GF-D8 (cell line): Measurements from ENCODE around the gene THSD7B.
A peak's percentile ranks its signal among the peaks of the same experiment; 100 is the strongest.
"Not testable (repeated sequence)": the region's sequence is repeated elsewhere in the genome, so short reads cannot be mapped to it uniquely, and the experiment has no call there.

Source experiments
- DNase-seq: peaks from one replicate; lab custom pipeline; 2025; lab: John Stamatoyannopoulos, UW

The THSD7B gene, protein sequence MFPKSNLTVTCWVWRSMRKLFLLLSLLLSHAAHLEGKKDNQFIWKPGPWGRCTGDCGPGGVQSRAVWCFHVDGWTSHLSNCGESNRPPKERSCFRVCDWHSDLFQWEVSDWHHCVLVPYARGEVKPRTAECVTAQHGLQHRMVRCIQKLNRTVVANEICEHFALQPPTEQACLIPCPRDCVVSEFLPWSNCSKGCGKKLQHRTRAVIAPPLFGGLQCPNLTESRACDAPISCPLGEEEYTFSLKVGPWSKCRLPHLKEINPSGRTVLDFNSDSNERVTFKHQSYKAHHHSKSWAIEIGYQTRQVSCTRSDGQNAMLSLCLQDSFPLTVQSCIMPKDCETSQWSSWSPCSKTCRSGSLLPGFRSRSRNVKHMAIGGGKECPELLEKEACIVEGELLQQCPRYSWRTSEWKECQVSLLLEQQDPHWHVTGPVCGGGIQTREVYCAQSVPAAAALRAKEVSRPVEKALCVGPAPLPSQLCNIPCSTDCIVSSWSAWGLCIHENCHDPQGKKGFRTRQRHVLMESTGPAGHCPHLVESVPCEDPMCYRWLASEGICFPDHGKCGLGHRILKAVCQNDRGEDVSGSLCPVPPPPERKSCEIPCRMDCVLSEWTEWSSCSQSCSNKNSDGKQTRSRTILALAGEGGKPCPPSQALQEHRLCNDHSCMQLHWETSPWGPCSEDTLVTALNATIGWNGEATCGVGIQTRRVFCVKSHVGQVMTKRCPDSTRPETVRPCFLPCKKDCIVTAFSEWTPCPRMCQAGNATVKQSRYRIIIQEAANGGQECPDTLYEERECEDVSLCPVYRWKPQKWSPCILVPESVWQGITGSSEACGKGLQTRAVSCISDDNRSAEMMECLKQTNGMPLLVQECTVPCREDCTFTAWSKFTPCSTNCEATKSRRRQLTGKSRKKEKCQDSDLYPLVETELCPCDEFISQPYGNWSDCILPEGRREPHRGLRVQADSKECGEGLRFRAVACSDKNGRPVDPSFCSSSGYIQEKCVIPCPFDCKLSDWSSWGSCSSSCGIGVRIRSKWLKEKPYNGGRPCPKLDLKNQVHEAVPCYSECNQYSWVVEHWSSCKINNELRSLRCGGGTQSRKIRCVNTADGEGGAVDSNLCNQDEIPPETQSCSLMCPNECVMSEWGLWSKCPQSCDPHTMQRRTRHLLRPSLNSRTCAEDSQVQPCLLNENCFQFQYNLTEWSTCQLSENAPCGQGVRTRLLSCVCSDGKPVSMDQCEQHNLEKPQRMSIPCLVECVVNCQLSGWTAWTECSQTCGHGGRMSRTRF (N-terminal part only)

DNA sequence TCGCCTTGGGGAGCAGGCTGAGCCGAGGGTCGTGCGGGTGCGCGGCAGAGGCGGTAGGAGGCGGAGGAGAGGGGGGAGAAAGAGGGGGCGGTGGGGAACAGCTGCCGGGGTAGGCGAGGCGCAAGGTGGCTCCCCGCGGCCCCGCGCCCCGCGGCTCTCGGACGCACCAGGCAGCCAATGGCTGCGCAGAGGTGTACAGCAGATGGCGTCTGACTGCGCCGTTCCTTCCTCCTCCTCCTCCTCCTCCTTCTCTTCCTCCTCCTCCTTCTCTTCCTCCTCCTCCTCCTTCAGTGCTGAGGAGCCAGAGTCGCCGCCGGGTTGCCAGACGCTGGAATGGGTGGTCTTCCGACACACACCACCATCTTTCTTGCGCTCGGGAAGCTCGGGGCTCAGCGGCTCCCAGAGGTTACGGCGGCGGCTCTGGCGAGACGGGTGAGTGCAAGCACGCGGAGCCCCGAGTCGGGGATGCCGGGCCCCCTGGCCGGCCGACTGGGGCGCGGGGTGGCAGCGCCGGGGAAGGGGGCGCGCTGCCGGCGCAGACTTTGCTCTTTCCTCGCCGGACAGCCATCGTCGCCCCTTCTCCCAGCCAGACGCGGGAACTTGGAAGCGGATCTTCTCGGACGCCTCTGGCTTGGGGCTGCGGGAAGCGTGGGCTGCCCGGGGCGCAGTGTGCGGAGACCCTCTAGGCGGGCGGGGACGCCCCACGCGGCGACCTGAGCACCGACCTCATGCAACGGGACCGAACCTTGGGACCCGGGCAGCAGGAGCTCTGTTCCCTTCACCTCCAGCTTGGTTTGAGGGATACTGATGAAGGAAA, at the start of gene THSD7B:
TSS of gene THSD7B (plus strand) at position 290 of the 817 bp plus-strand sequence. CDS start 116,634 bp downstream, outside the sequence.
- DNase-seq = no peak

GRCh38 chr2:136718273-136718672, 47.1 kb upstream of the THSD7B start:
- DNase-seq = peak; percentile 36

- no peak for DNase-seq
Observed at GRCh38 chr2:136727973-136728699, 37.2 kb upstream of the THSD7B start.

GRCh38 chr2:136736236-136736635, 29.1 kb upstream of the THSD7B start:
- no peak for DNase-seq

DNA sequence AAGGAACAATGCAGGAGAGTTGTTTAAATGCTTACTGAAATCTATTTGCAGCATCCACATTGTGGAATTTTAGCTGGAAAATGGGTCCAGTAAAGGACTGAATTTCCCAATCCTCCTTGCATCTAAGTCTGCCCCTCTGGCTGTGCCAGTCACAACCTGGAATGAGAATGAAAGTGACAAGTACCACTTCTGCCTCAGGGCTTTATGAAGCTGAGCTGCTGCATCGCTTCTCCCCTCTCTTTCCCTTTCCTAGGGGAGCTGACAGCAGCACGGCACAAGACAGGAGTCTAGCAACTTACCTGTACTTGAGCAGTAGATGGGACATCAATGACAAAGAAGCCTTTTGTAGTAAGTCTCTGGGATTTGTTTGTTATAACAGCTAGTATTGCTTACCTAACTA, 27.3 kb upstream of the THSD7B start:
- DNase-seq = no peak

GRCh38 chr2:136741471-136741870, 23.9 kb upstream of the THSD7B start:
- DNase-seq = no peak

DNA sequence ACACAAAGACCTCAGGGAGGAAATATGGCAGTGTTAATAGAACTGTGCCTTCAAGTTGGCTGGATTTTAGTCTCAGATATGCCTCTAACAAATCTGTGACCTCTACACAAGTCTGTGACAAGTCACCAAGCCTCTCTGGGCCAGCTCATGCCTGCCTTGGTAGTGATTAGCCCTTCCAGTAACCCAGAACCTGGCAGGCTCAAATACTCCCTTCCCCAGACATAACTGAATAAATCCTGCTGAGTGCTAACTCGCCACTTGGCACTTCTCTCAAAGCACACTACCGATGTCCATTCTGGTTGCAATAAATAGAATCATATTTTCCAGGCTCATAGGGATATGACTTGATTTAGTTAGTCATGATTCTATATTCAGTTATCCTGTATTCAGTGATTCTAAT, 15.3 kb upstream of the THSD7B start:
- DNase-seq = no peak

DNA sequence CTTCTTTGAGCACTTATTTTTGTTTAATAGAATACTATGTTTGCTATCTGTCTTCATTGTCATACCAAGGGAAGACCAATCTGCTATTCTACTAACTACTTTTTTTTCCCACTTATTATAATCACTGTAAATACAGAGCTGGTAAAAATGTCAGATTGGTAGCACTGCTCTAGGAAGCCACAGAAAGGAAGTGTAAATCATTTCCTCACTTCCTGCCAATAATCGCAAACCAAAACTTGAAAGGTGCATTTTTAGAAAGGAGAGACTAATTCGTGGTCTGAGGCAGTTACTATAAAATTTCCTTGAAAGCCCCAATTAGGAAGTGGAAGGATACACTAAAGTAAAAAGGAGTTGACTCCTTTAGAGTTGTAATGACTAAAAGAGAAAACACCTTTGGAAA, 13.9 kb upstream of the THSD7B start:
- no peak for DNase-seq

DNA sequence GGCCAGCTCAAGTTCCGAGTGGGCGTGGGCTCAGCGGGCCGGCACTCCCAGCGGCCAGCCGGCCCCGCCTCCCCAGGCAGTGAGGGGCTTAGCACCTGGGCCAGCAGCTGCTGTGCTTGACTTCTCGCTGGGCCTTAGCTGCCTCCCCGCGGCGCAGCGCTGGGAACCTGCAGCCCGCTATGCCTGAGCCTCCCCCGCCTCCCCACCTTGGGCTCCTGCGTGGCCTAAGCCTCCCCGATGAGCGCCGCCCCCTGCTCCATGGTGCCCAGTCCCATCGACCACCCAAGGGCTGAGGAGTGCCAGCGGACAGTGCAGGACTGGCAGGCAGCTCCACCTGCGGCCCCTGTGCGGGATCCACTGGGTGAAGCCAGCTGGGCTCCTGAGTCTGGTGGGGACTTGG, 6.8 kb upstream of the THSD7B start:
- not testable (repeated sequence) for DNase-seq

DNA sequence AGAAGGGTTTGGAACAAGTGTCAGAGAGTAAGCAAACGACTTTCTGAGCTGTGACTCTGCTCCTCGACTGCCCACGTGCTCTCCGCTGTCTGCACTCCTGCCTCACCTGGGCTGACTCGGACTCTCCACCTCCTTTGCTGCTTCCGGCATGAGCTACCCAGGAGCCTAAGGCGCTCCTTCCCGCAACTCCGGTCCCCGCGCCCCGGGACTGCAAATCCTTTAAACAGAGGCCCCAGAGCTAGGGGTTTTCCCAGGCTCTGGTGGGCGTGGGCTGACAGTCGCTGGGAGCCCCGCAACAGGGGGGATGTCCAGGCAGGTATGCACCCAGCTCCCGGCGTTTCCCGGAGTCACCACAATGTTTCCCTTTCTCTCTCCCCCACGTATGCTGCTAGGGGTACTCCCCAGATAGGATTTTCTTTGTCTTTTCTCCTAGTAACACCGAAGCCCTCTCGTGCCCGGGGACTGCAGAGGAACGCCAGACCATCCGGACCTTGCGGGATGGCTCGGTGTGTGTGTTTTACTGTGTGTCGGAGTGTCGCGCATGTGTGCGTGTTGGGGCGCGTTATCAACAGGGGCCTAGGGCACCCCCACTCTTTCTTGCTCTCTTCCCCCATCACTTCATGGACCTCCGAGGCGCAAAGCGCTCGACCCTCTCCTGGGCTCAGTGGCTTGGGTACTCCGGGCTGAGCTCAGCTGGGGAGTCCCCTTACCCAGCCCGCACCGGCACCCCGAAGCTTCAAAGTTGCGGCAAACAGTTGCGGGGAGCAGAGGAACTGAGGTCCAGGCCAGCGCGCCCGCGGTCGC, 691 bp upstream of the THSD7B start:
- no peak for DNase-seq

- DNase-seq = no peak
Observed at GRCh38 chr2:136766073-136766404, 694 bp downstream of the THSD7B start.

GRCh38 chr2:136767030-136767429, 1.7 kb downstream of the THSD7B start:
- DNase-seq = no peak

DNA sequence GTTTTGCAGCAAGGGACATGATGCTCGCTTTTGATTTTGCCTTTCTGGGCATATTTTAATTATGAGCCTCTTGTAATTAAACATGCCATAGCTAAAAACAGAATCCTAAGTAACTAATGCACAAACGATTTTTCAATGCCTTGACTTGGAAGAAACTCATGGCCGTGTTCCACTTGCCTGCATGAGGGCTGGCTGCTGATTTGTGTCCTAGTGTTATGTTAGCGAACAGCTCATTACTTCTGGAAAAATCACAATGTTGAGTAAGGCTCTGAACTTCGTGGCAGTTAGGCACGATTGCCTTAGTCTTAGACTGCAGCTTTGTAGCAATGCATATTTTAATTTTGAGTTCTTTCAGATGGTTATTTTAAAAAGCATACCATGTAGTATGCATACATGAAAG, 4.5 kb downstream of the THSD7B start:
- DNase-seq = no peak

DNA sequence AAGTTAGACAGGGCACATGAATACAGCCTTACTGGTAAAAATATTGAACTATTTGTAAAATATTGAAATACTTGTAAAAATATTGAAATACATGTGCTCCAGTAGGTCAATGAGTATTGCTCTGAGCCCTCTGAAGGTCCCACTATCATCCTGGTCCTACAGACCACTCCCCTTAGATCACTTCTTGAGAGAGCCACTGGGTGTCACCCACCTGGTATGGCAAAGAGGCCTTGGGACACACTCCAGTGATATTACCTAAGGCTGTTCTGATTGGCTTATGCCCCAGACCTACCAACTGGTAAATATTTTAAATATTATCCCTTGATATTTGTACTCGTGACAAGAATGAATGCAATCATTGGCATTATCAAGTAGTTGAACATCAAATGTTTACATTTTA, 5.0 kb downstream of the THSD7B start:
- no peak for DNase-seq

- no peak for DNase-seq
Observed at GRCh38 chr2:136777391-136777790, 12.0 kb downstream of the THSD7B start.

DNA sequence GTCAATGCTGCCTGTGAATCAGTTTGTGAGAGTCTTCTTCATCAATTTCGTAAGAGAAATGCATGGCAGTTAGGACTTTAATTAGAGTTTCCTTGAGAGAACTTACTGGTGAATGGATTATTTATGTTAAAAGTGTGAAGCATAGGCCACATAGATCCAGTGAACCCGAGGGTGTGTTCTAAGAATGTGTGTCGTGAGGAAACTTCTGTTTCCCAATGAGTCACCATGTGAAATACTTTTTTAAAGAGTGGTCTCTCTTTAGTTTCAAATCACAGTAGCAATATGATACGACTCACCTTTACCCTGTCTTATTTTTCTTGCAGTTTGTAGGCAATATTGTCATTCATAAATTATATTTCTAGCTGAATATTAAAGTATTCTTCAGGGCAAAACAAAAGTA, 18.5 kb downstream of the THSD7B start:
- DNase-seq = no peak

DNA sequence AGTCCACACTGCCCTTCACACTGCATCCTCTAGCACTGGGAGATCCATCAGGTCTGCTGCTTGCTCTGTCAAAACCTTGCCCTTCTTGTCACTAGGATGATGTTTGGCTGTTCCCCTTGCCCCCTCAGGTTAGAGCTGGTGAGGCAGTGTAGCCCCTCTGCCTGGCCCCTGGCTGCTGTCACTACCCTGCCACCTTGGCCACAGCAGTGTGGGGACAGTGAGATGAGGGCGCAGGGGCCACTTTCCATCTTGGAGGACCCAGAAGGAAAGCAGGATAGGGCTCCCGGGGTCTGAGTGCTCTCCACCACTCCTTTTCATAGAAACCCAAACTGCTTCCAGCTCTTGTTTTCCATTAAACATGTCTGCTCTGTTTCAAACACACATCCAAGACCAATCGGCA, 19.9 kb downstream of the THSD7B start:
- DNase-seq = no peak

DNA sequence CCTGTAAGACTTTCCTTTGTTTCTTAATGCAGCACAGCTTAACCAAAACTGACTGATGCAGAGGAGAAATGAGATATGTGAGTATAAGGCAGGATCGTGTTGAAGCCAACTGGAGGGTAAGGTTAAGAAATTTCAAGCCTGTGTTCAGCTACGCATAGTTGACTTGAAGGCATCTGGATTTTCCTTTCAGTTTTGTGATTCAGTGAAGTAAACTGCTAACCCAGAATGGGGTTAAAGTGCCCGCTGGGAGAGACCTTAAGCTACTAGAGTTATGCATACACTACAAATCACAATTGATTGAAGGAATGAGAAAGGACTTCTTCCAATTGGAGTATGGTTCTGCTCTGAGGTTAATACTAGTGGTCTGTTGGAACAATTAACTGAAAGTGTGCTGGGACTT, 22.6 kb downstream of the THSD7B start:
- DNase-seq = no peak

GRCh38 chr2:136796339-136796738, 31.0 kb downstream of the THSD7B start:
- no peak for DNase-seq

DNA sequence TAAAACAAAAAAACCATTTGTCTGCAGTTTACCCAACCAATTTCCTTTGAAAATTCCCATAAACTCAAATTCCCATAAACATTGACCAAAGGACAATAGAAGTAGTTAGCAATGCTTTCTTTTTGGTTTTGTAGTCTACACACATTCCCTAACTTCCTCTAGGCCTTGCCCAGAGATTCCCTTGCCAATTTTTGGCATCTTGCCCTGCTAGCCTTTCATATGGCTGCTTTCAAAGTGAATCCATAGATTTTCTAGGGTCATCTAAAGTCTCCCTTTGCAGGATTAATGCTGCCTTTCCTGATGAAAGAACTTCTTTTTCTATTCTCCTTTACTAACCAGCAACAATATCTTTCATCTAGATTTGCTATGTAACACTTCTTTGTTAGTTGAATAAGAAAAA, 33.4 kb downstream of the THSD7B start:
- no peak for DNase-seq
